Erythroblast (primary cell): ENCODE data around the gene KRTAP22-1.

ENCODE experiments used
- GATA1 ChIP-seq: IDR thresholded peaks from 2 replicates; pipeline ENCODE4 v1.6.1; 2011; ENCODE audit warnings: low read depth, mild to moderate bottlenecking, control low read depth, low read length, moderate library complexity
- POLR2A ChIP-seq: IDR thresholded peaks from 2 replicates; pipeline ENCODE4 v1.6.1; 2011; ENCODE audit warnings: mild to moderate bottlenecking, low read length

- TF ChIP-seq POLR2A (no peak), GATA1 (no peak)
Measured at GRCh38 chr21:30628109-30628508, 27.2 kb downstream of the KRTAP22-1 start.
